Measurements from ENCODE around the gene CD8A. TPM values are rescaled to one million over a fixed set of nuclear protein-coding genes. Genes with fewer than 3 reads are reported as not detected.

CD8A gene
- polyA plus RNA-seq, 1 experiment = not detected

GRCh38 chr2:86815611-86816010 is 24.9 kb upstream of the CD8A start:
- no peaks in the 10 kb centered on the region for H3K9me3 ChIP-seq (ENCODE audit: control insufficient read depth, insufficient read depth, low read length)
- peaks cover 3% of the 10 kb centered on the region for H3K27me3 ChIP-seq (ENCODE audit: control insufficient read depth, insufficient read depth, low read length)
- H3K27ac ChIP-seq (ENCODE audit: low read depth, low read length) = no peak overlapping the region
- TF ChIP-seq CTCF (IDR thresholded peaks at IDR 0.05; ENCODE audit: low read depth, low read length) = no peak
- H3K4me3 ChIP-seq (ENCODE audit: low read depth, low read length) = no peak overlapping the region
- no peak for DNase-seq (ENCODE audit: low read depth, low spot score)
- POLR2A ChIA-PET = no interaction called here
- CTCF ChIA-PET = no interaction called here

- H3K9me3 ChIP-seq (ENCODE audit: control insufficient read depth, insufficient read depth, low read length) = no peaks in the 10 kb centered on the region; the same call in 1 of the 2 replicates
- POLR2A ChIA-PET = no interaction called here
- H3K27me3 ChIP-seq (ENCODE audit: control insufficient read depth, insufficient read depth, low read length) = peaks cover 45% of the 10 kb centered on the region
Observed at GRCh38 chr2:86809481-86810121, 18.9 kb upstream of the CD8A start.

GRCh38 chr2:86808315-86809161 is 17.8 kb upstream of the CD8A start:
- POLR2A ChIA-PET = no interaction called here
- H3K4me3 ChIP-seq (ENCODE audit: low read depth, low read length) = peak overlapping the region; percentile 45
- peaks cover 45% of the 10 kb centered on the region for H3K27me3 ChIP-seq (ENCODE audit: control insufficient read depth, insufficient read depth, low read length)
- H3K27ac ChIP-seq (ENCODE audit: low read depth, low read length) = no peak overlapping the region
- peak; percentile 24 for DNase-seq (ENCODE audit: low read depth, low spot score)
- peak; percentile 80 for TF ChIP-seq CTCF (IDR thresholded peaks at IDR 0.05; ENCODE audit: low read depth, low read length)
- H3K9me3 ChIP-seq (ENCODE audit: control insufficient read depth, insufficient read depth, low read length) = no peaks in the 10 kb centered on the region; the same call in 1 of the 2 replicates
- CTCF ChIA-PET = interaction anchor here (0.5 to 1.6 kb wide), 9 partner anchors 11 to 1811 kb away, joined by 3 to 10 read pairs (median 5); partner anchors contain the start of gene CD8A

More at GRCh38 chr2:86809481-86810121, 18.9 kb upstream of the CD8A start:
- no peak for TF ChIP-seq CTCF (IDR thresholded peaks at IDR 0.05; ENCODE audit: low read depth, low read length)
- CTCF ChIA-PET = interaction anchor here (0.5 to 1.6 kb wide), 3 partner anchors 12 to 44 kb away, joined by 4 to 5 read pairs (median 4); no protein-coding TSS in a partner anchor
- no peak overlapping the region for H3K4me3 ChIP-seq (ENCODE audit: low read depth, low read length)
- H3K27ac ChIP-seq (ENCODE audit: low read depth, low read length) = no peak overlapping the region
- DNase-seq (ENCODE audit: low read depth, low spot score) = no peak

GRCh38 chr2:86807468-86808275 is 17.0 kb upstream of the CD8A start:
- peaks cover 45% of the 10 kb centered on the region for H3K27me3 ChIP-seq (ENCODE audit: control insufficient read depth, insufficient read depth, low read length)
- POLR2A ChIA-PET = no interaction called here
- CTCF ChIA-PET = interaction anchor here (0.5 to 1.6 kb wide), 7 partner anchors 13 to 1812 kb away, joined by 3 to 10 read pairs (median 7); partner anchors contain the start of gene CD8A
- peak overlapping the region; percentile 45 for H3K4me3 ChIP-seq (ENCODE audit: low read depth, low read length)
- no peak for DNase-seq (ENCODE audit: low read depth, low spot score)
- H3K9me3 ChIP-seq (ENCODE audit: control insufficient read depth, insufficient read depth, low read length) = no peaks in the 10 kb centered on the region; the same call in 1 of the 2 replicates
- H3K27ac ChIP-seq (ENCODE audit: low read depth, low read length) = no peak overlapping the region
- TF ChIP-seq CTCF (IDR thresholded peaks at IDR 0.05; ENCODE audit: low read depth, low read length) = no peak

Data from AG04450 (cell line).